ENCODE results near the gene ETFBKMT.

GRCh38 chr12:31722580-31722979 is 63.1 kb downstream of the ETFBKMT start:
- TF ChIP-seq CTCF (conservative IDR thresholded peaks at IDR 0.05 in 1 of 2, IDR thresholded peaks at IDR 0.05 in 1 of 2; ENCODE audit: low read depth in 1 of 2, low read length in 2 of 2) (no peak), EZH2 (IDR thresholded peaks at IDR 0.05; ENCODE audit: low read length, missing control alignments) (no peak)

Measured in fibroblast of lung (primary cell).